ENCODE data around the gene SPP2. TPM values are rescaled to one million over a fixed set of nuclear protein-coding genes. Genes with fewer than 3 reads are reported as not detected.

SPP2 gene
- polyA plus RNA-seq, 4 donors = not detected

Other genes with a start within 250 kb of the SPP2 start
- gene HJURP, start 196.2 kb upstream of the SPP2 start, polyA plus RNA-seq = 10 to 100 TPM in 2 of 4 donors, 1 to 10 TPM in 1, under 1 TPM in 1; 0.81 to 10.7 (median 5.9) TPM
- gene TRPM8, start 133.3 kb upstream of the SPP2 start, polyA plus RNA-seq = under 1 TPM in 1 of 4 donors, not detected in 3; 0.18 TPM

Measured in small intestine (tissue), 4 donors.